ENCODE measurements around the gene SEC24B. TPM values are rescaled to one million over a fixed set of nuclear protein-coding genes. Genes with fewer than 3 reads are reported as not detected.

The SEC24B gene
- total RNA-seq, 1 donor from 2014 or later = 41.9 TPM

- H4K20me1 ChIP-seq (ENCODE audit: insufficient read depth, low read length) = peaks cover 72% of the 10 kb centered on the region
- H3K4me3 Mint-ChIP-seq (ENCODE audit: unreplicated experiment) = no peak overlapping the region
- no peak for FAIRE-seq
Measured at GRCh38 chr4:109436504-109436903, 2.9 kb downstream of the SEC24B start.

GRCh38 chr4:109440948-109441347, 7.3 kb downstream of the SEC24B start:
- H3K27ac ChIP-seq (ENCODE audit: low read depth, low read length) = no peak overlapping the region
- peaks cover 2% of the 10 kb centered on the region for H3K36me3 ChIP-seq (ENCODE audit: insufficient read depth, low read length)
- Mint-ChIP-seq H3K27me3 (ENCODE audit: low read depth, unreplicated experiment) (no peaks in the 10 kb centered on the region), H3K4me1 (ENCODE audit: low read depth, unreplicated experiment) (peaks cover 46% of the 10 kb centered on the region), H3K27ac (ENCODE audit: unreplicated experiment) (no peak overlapping the region), H3K4me3 (ENCODE audit: unreplicated experiment) (no peak overlapping the region), H3K36me3 (ENCODE audit: low read depth, unreplicated experiment) (peaks cover 6% of the 10 kb centered on the region), H3K9me3 (ENCODE audit: unreplicated experiment) (no peaks in the 10 kb centered on the region)
- no peaks in the 10 kb centered on the region for H3K9me3 ChIP-seq (ENCODE audit: insufficient read depth, low read depth, low read length)
- peaks cover 99% of the 10 kb centered on the region for H3K79me2 ChIP-seq (ENCODE audit: insufficient read depth, low read length)
- peaks cover 16% of the 10 kb centered on the region for H3K4me1 ChIP-seq (ENCODE audit: insufficient read depth, low read length)
- no peak overlapping the region for H2AFZ ChIP-seq (ENCODE audit: low read depth, low read length)
- H4K20me1 ChIP-seq (ENCODE audit: insufficient read depth, low read length) = peaks cover 95% of the 10 kb centered on the region
- no peak overlapping the region for H3K4me3 ChIP-seq (ENCODE audit: insufficient read depth, low read depth, low read length)
- DNase-seq (ENCODE audit: low read depth) (peak; percentile 48), FAIRE-seq (no peak)
- no peak overlapping the region for H3K9ac ChIP-seq (ENCODE audit: low read length)
- no peak for TF ChIP-seq CTCF (IDR thresholded peaks at IDR 0.05; ENCODE audit: insufficient read depth, low read depth, low read length)
- TF ChIP-seq EZH2 (IDR thresholded peaks at IDR 0.05; ENCODE audit: insufficient read depth, low read length) = no peak
- H3K4me2 ChIP-seq (ENCODE audit: low read length) = no peak overlapping the region
- no peaks in the 10 kb centered on the region for H3K27me3 ChIP-seq (ENCODE audit: insufficient read depth, low read length)

More at GRCh38 chr4:109436504-109436903, 2.9 kb downstream of the SEC24B start:
- Histone ChIP-seq H3K9me3 (ENCODE audit: insufficient read depth, low read depth, low read length) (no peaks in the 10 kb centered on the region), H2AFZ (ENCODE audit: low read depth, low read length) (no peak overlapping the region), H3K4me2 (ENCODE audit: low read length) (peak overlapping the region; percentile 92), H3K27me3 (ENCODE audit: insufficient read depth, low read length) (no peaks in the 10 kb centered on the region), H3K79me2 (ENCODE audit: insufficient read depth, low read length) (peaks cover 98% of the 10 kb centered on the region), H3K4me1 (ENCODE audit: insufficient read depth, low read length) (peaks cover 8% of the 10 kb centered on the region), H3K4me3 (ENCODE audit: insufficient read depth, low read depth, low read length) (no peak overlapping the region), H3K27ac (ENCODE audit: low read depth, low read length) (no peak overlapping the region), H3K9ac (ENCODE audit: low read length) (no peak overlapping the region), H3K36me3 (ENCODE audit: insufficient read depth, low read length) (no peaks in the 10 kb centered on the region)
- no peak for TF ChIP-seq CTCF (IDR thresholded peaks at IDR 0.05; ENCODE audit: insufficient read depth, low read depth, low read length)
- TF ChIP-seq EZH2 (IDR thresholded peaks at IDR 0.05; ENCODE audit: insufficient read depth, low read length) = no peak
- Mint-ChIP-seq H3K36me3 (ENCODE audit: low read depth, unreplicated experiment) (peaks cover 4% of the 10 kb centered on the region), H3K27ac (ENCODE audit: unreplicated experiment) (no peak overlapping the region), H3K4me1 (ENCODE audit: low read depth, unreplicated experiment) (peaks cover 39% of the 10 kb centered on the region), H3K9me3 (ENCODE audit: unreplicated experiment) (no peaks in the 10 kb centered on the region), H3K27me3 (ENCODE audit: low read depth, unreplicated experiment) (no peaks in the 10 kb centered on the region)
- DNase-seq (ENCODE audit: low read depth) = no peak

- no peak overlapping the region for H3K4me3 ChIP-seq (ENCODE audit: insufficient read depth, low read depth, low read length)
- peaks cover 93% of the 10 kb centered on the region for H4K20me1 ChIP-seq (ENCODE audit: insufficient read depth, low read length)
- Mint-ChIP-seq H3K4me3 (ENCODE audit: unreplicated experiment) (no peak overlapping the region), H3K27me3 (ENCODE audit: low read depth, unreplicated experiment) (no peaks in the 10 kb centered on the region), H3K9me3 (ENCODE audit: unreplicated experiment) (no peaks in the 10 kb centered on the region), H3K27ac (ENCODE audit: unreplicated experiment) (peak overlapping the region; percentile 10), H3K36me3 (ENCODE audit: low read depth, unreplicated experiment) (peaks cover 8% of the 10 kb centered on the region), H3K4me1 (ENCODE audit: low read depth, unreplicated experiment) (peaks cover 39% of the 10 kb centered on the region)
- TF ChIP-seq EZH2 (IDR thresholded peaks at IDR 0.05; ENCODE audit: insufficient read depth, low read length) (no peak), CTCF (IDR thresholded peaks at IDR 0.05; ENCODE audit: insufficient read depth, low read depth, low read length) (no peak)
- peak overlapping the region; percentile 11 for H3K4me2 ChIP-seq (ENCODE audit: low read length)
- H3K79me2 ChIP-seq (ENCODE audit: insufficient read depth, low read length) = peaks cover 99% of the 10 kb centered on the region
- peaks cover 3% of the 10 kb centered on the region for H3K9me3 ChIP-seq (ENCODE audit: insufficient read depth, low read depth, low read length)
- peak overlapping the region; percentile 15 for H3K27ac ChIP-seq (ENCODE audit: low read depth, low read length)
- no peak overlapping the region for H3K9ac ChIP-seq (ENCODE audit: low read length)
- H3K4me1 ChIP-seq (ENCODE audit: insufficient read depth, low read length) = peaks cover 16% of the 10 kb centered on the region
- FAIRE-seq = no peak
- peak; percentile 42 for DNase-seq (ENCODE audit: low read depth)
- no peak overlapping the region for H2AFZ ChIP-seq (ENCODE audit: low read depth, low read length)
- H3K27me3 ChIP-seq (ENCODE audit: insufficient read depth, low read length) = no peaks in the 10 kb centered on the region
- H3K36me3 ChIP-seq (ENCODE audit: insufficient read depth, low read length) = peaks cover 3% of the 10 kb centered on the region
Measured at GRCh38 chr4:109441862-109442458, 8.3 kb downstream of the SEC24B start.
